NCI-H1417 treated with DMSO at 0.1 percent for 48 hours (cell line): Measurements from ENCODE around the gene SNAPC3.

Experiments
- DNase-seq: peaks from one replicate; lab custom pipeline; 2025; lab: John Stamatoyannopoulos, UW

SNAPC3 gene

GRCh38 chr9:15492485-15493150, 69.9 kb downstream of the SNAPC3 start:
- no peak for DNase-seq

- no peak for DNase-seq
Measured at GRCh38 chr9:15498246-15498995, 75.7 kb downstream of the SNAPC3 start.

GRCh38 chr9:15499139-15499538, 76.5 kb downstream of the SNAPC3 start:
- no peak for DNase-seq

- no peak for DNase-seq
Measured at GRCh38 chr9:15501179-15501578, 78.5 kb downstream of the SNAPC3 start.

- DNase-seq, result no peak
Measured at GRCh38 chr9:15501803-15502202, 79.1 kb downstream of the SNAPC3 start.

- DNase-seq, result no peak
Measured at GRCh38 chr9:15505921-15506320, 83.2 kb downstream of the SNAPC3 start.

- no peak for DNase-seq
Measured at GRCh38 chr9:15509931-15510788, 87.5 kb downstream of the SNAPC3 start.

- DNase-seq, result peak; percentile 77
Measured at GRCh38 chr9:15510789-15511575, 88.3 kb downstream of the SNAPC3 start, which contains the start of gene PSIP1. PSIP1 (minus strand) TSS chr9:15510970; CDS start chr9:15510188, 782 bp downstream.
